Esophagus squamous epithelium (tissue), 5 donors: ENCODE data around the gene RARA. TPM values are rescaled to one million over a fixed set of nuclear protein-coding genes. Genes with fewer than 3 reads are reported as not detected.
A peak's percentile ranks its signal among the peaks of the same experiment; 100 is the strongest.
"Not testable (repeated sequence)": the region's sequence is repeated elsewhere in the genome, so short reads cannot be mapped to it uniquely, and the experiment has no call there.

Source experiments
- DNase-seq: peaks from one replicate; lab custom pipeline; 2025; lab: John Stamatoyannopoulos, UW
- H3K27ac ChIP-seq, 4 donors: fragments of 200-600 bp; sonication (generic); one replicate each; pipeline ENCODE4 v1.5.1; 2016 to 2019; ENCODE audit warnings: mild to moderate bottlenecking in 1 of 4
- H3K27me3 ChIP-seq, 4 donors: fragments of 200-600 bp; sonication (generic); 1 replicate in 3 of 4; 2 replicates in 1 of 4; pipeline versions ENCODE4 v1.5.1 to v1.6.0; 2017 to 2021; ENCODE audit warnings: antibody characterized with exemption in 1 of 4
- H3K36me3 ChIP-seq, 3 donors: fragments of 200-600 bp; sonication (generic); one replicate each; pipeline ENCODE4 v1.5.1; 2016 to 2019
- H3K4me1 ChIP-seq, 3 donors: fragments of 200-600 bp; sonication (generic); one replicate each; pipeline ENCODE4 v1.5.1; 2017 to 2019
- H3K4me3 ChIP-seq, 4 donors: fragments of 200-600 bp; sonication (generic); 1 replicate in 3 of 4; 2 replicates in 1 of 4; pipeline ENCODE4 v1.5.1; 2016 to 2019; ENCODE audit warnings: mild to moderate bottlenecking in 2 of 4, moderate library complexity in 1 of 4
- H3K9me3 ChIP-seq, 3 donors: fragments of 200-600 bp; sonication (generic); one replicate each; pipeline ENCODE4 v1.5.1; 2016 to 2019
- CTCF ChIP-seq, 6 experiments: fragments of 450-650 bp in 4 of 6; fragments of 200-600 bp in 2 of 6; sonication (generic) in 2 of 6; IDR thresholded peaks; one replicate each; pipeline ENCODE4 v1.5.1; 2016 to 2019; ENCODE audit warnings: antibody characterized with exemption in 6 of 6, mild to moderate bottlenecking in 4 of 6, moderate library complexity in 4 of 6
- POLR2A ChIP-seq, 4 donors: fragments of 450-650 bp; IDR thresholded peaks; one replicate each; pipeline ENCODE4 v1.6.1; 2017; ENCODE audit warnings: antibody characterized with exemption in 4 of 4, mild to moderate bottlenecking in 4 of 4, moderate library complexity in 3 of 4
- WGBS, 2 donors: methylation state at CpG; one replicate each; pipeline ENCODE4 v1.1.5; 2018; 5-methylcytosine and 5-hydroxymethylcytosine counted together
- intact Hi-C: fragments of 100-400 bp; cut with DNase I; formaldehyde crosslinking; loops from one replicate; pipeline ENCODE4 v1.15.0; 2022
- total RNA-seq, 4 donors: library from RNA; depleted of rRNA; stranded (reverse); fragments of >200 nt; gene quantifications; one replicate each; pipeline ENCODE4 v1.1.0, GENCODE V29; 2016
- donor health status: DM: yes; HTN: yes; CAD: no.

The RARA gene
- total RNA-seq, 4 donors from 2014 or later = 6.7 to 14.2 (median 10.8) TPM

GRCh38 chr17:40303708-40304551 is 5.0 kb upstream of the RARA start:
- no peak for DNase-seq
- 29 to 33% methylated on average over 5 of the region's 5 CpGs for WGBS, 2 donors
- H3K4me3 ChIP-seq = no peak overlapping the region
- H3K27ac ChIP-seq = peak overlapping the region in 2 of 4 donors; percentile 0 to 27
- H3K9me3 ChIP-seq = no peaks in the 10 kb centered on the region
- H3K36me3 ChIP-seq = no peaks in the 10 kb centered on the region
- intact Hi-C loops = loop anchor here (2.0 to 10.0 kb wide), 2 partner anchors 51 to 251 kb away; no protein-coding TSS in a partner anchor
- peaks cover 34 to 53% (median 42%) of the 10 kb centered on the region in 3 donors for H3K4me1 ChIP-seq
- TF ChIP-seq POLR2A (IDR thresholded peaks at IDR 0.05) (no peak), CTCF (IDR thresholded peaks at IDR 0.05) (no peak)
- H3K27me3 ChIP-seq = no peaks in the 10 kb centered on the region

GRCh38 chr17:40304552-40304863 is 4.5 kb upstream of the RARA start:
- Histone ChIP-seq H3K4me1 (peaks cover 40 to 59% (median 48%) of the 10 kb centered on the region in 3 donors), H3K27ac (peak overlapping the region in 1 of 4 donors; percentile 27)
- H3K36me3 ChIP-seq, H3K27me3 ChIP-seq, DNase-seq, H3K4me3 ChIP-seq, H3K9me3 ChIP-seq: not testable (repeated sequence)
- intact Hi-C loops = loop anchor here (10.0 kb wide), 1 partner anchor 250 kb away; no protein-coding TSS in a partner anchor
- WGBS, 2 donors = 80 to 100% methylated on average over 1 to 2 of the region's 5 CpGs

GRCh38 chr17:40304866-40305265 is 4.1 kb upstream of the RARA start:
- WGBS, 2 donors = 91 to 100% methylated on average over 5 of the region's 5 CpGs
- H3K27me3 ChIP-seq, H3K4me3 ChIP-seq, H3K9me3 ChIP-seq, H3K36me3 ChIP-seq, H3K27ac ChIP-seq, DNase-seq: not testable (repeated sequence)
- H3K4me1 ChIP-seq = peaks cover 44 to 63% (median 52%) of the 10 kb centered on the region in 3 donors
- intact Hi-C loops = loop anchor here (10.0 kb wide), 1 partner anchor 250 kb away; no protein-coding TSS in a partner anchor

- 31 to 53% methylated on average over 1 to 2 of the region's 2 CpGs for whole genome bisulfite sequencing, 2 donors
- H3K36me3 ChIP-seq = no peaks in the 10 kb centered on the region
- intact Hi-C loops = loop anchor here (10.0 kb wide), 1 partner anchor 248 kb away; no protein-coding TSS in a partner anchor
- TF ChIP-seq CTCF (IDR thresholded peaks at IDR 0.05) (no peak), POLR2A (IDR thresholded peaks at IDR 0.05) (no peak)
- H3K9me3 ChIP-seq = no peaks in the 10 kb centered on the region
- no peaks in the 10 kb centered on the region for H3K27me3 ChIP-seq
- H3K27ac ChIP-seq = peak overlapping the region; percentile 62 to 85 (median 71)
- no peak overlapping the region for H3K4me3 ChIP-seq
- H3K4me1 ChIP-seq = peaks cover 59 to 78% (median 67%) of the 10 kb centered on the region in 3 donors
- DNase-seq = no peak
Measured at GRCh38 chr17:40306395-40306794, 2.6 kb upstream of the RARA start.

GRCh38 chr17:40307001-40307730 is 1.8 kb upstream of the RARA start:
- TF ChIP-seq CTCF (IDR thresholded peaks at IDR 0.05) (no peak), POLR2A (IDR thresholded peaks at IDR 0.05) (no peak)
- Histone ChIP-seq H3K27ac (peak overlapping the region; percentile 62 to 85 (median 71)), H3K4me3 (no peak overlapping the region), H3K4me1 (peaks cover 67 to 86% (median 75%) of the 10 kb centered on the region in 3 donors), H3K36me3 (no peaks in the 10 kb centered on the region), H3K9me3 (no peaks in the 10 kb centered on the region), H3K27me3 (no peaks in the 10 kb centered on the region)
- intact Hi-C loops = loop anchor here (10.0 kb wide), 1 partner anchor 248 kb away; no protein-coding TSS in a partner anchor
- 30 to 60% methylated on average over 8 of the region's 10 CpGs for WGBS, 2 donors
- no peak for DNase-seq
